WTC11 (cell line): ENCODE results near the gene ZNF521. TPM values are rescaled to one million over a fixed set of nuclear protein-coding genes. Genes with fewer than 3 reads are reported as not detected.

ENCODE experiments used
- ATAC-seq: fragments of 200-7000 bp; cut with Tn5 transposase; 2 replicates; pipeline ENCODE4 v1.10.0; 2021; ENCODE audit warnings: mild to moderate bottlenecking, moderate library complexity
- CTCF ChIA-PET: fragments of 300-600 bp; sonication (Branson Sonifier 250); formaldehyde crosslinking; loops from one replicate; lab custom pipeline; 2021; ENCODE audit warnings: antibody characterized with exemption; lab: Charles Lee
- POLR2A ChIA-PET: fragments of 350-600 bp; sonication (Branson Sonifier 250); formaldehyde crosslinking; loops from one replicate; lab custom pipeline; 2021; ENCODE audit warnings: antibody characterized with exemption; lab: Charles Lee
- DNase-seq: peaks from one replicate; pipeline ENCODE4 v3.0.0; 2021; ENCODE audit warnings: low spot score
- H3K27ac Mint-ChIP-seq: 2 replicates; pipeline ENCODE4 v1.8.0; 2021; ENCODE audit warnings: mixed read lengths
- H3K27me3 Mint-ChIP-seq: 2 replicates; pipeline ENCODE4 v1.8.0; 2021; ENCODE audit warnings: low read depth, mild to moderate bottlenecking, moderate library complexity, mixed read lengths
- H3K36me3 Mint-ChIP-seq: 2 replicates; pipeline ENCODE4 v1.8.0; 2021; ENCODE audit warnings: mixed read lengths
- H3K4me1 Mint-ChIP-seq: 2 replicates; pipeline ENCODE4 v1.8.0; 2022; ENCODE audit warnings: mixed read lengths
- H3K4me3 Mint-ChIP-seq: 2 replicates; pipeline ENCODE4 v1.8.0; 2021; ENCODE audit warnings: mild to moderate bottlenecking, moderate library complexity, mixed read lengths
- H3K9me3 Mint-ChIP-seq: 2 replicates; pipeline ENCODE4 v1.8.0; 2021; ENCODE audit warnings: mixed read lengths
- ATF1 ChIP-seq: sonication (generic); formaldehyde crosslinking; IDR thresholded peaks from 2 replicates; pipeline ENCODE4 v1.8.1; 2023; ENCODE audit warnings: mild to moderate bottlenecking, moderate library complexity, missing genetic modification reagents
- ATF2 ChIP-seq: sonication (generic); formaldehyde crosslinking; IDR thresholded peaks from 2 replicates; pipeline ENCODE4 v1.8.1; 2022; ENCODE audit warnings: low read depth, missing genetic modification reagents, borderline replicate concordance
- CBFB ChIP-seq: sonication (generic); formaldehyde crosslinking; IDR thresholded peaks from 2 replicates; pipeline ENCODE4 v1.8.1; 2022; ENCODE audit warnings: mild to moderate bottlenecking, low read depth, missing genetic modification reagents
- GABPB1 ChIP-seq: sonication (generic); formaldehyde crosslinking; IDR thresholded peaks from 2 replicates; pipeline ENCODE4 v1.8.1; 2023; ENCODE audit warnings: mild to moderate bottlenecking, missing genetic modification reagents
- NFATC4 ChIP-seq: fragments of 250-450 bp; sonication (Bioruptor Pico); IDR thresholded peaks from 2 replicates; pipeline ENCODE4 v1.9.0; 2021; ENCODE audit warnings: mild to moderate bottlenecking
- RELA ChIP-seq: sonication (generic); formaldehyde crosslinking; IDR thresholded peaks from 2 replicates; pipeline ENCODE4 v1.8.1; 2022; ENCODE audit warnings: missing genetic modification reagents, mild to moderate bottlenecking, borderline replicate concordance
- TP53 ChIP-seq: sonication (generic); formaldehyde crosslinking; IDR thresholded peaks from 2 replicates; pipeline ENCODE4 v1.8.1; 2023; ENCODE audit warnings: mild to moderate bottlenecking, missing genetic modification reagents
- USF2 ChIP-seq: sonication (generic); formaldehyde crosslinking; IDR thresholded peaks from 2 replicates; pipeline ENCODE4 v1.8.1; 2023; ENCODE audit warnings: mild to moderate bottlenecking, missing genetic modification reagents, moderate library complexity
- ZMAT4 ChIP-seq: fragments of 250-450 bp; sonication (Bioruptor Pico); IDR thresholded peaks from 2 replicates; pipeline ENCODE4 v1.9.0; 2021; ENCODE audit warnings: mild to moderate bottlenecking
- ZNF219 ChIP-seq: sonication (generic); formaldehyde crosslinking; IDR thresholded peaks from 2 replicates; pipeline ENCODE4 v1.8.0; 2023; ENCODE audit warnings: missing genetic modification reagents, mild to moderate bottlenecking, borderline replicate concordance
- ZNF263 ChIP-seq: sonication (generic); formaldehyde crosslinking; IDR thresholded peaks from 2 replicates; pipeline ENCODE4 v1.8.1; 2022; ENCODE audit warnings: low read depth, mild to moderate bottlenecking, moderate library complexity, missing genetic modification reagents
- ZNF416 ChIP-seq: fragments of 250-450 bp; sonication (Bioruptor Pico); IDR thresholded peaks from 2 replicates; pipeline ENCODE4 v1.9.0; 2021; ENCODE audit warnings: mild to moderate bottlenecking, inconsistent platforms
- total RNA-seq: library from RNA; stranded (reverse); gene quantifications from 3 replicates; pipeline ENCODE4 v1.2.3, GENCODE V29; 2021
- TF ChIP-seq, protein P1 (sequence below): fragments of 250-450 bp; sonication (Bioruptor Pico); IDR thresholded peaks from 2 replicates; pipeline ENCODE4 v1.9.0; 2021; ENCODE audit warnings: mild to moderate bottlenecking, borderline replicate concordance
- TF ChIP-seq, protein P2 (sequence below): sonication (generic); formaldehyde crosslinking; IDR thresholded peaks from 2 replicates; pipeline ENCODE4 v1.8.1; 2022; ENCODE audit warnings: mild to moderate bottlenecking, missing genetic modification reagents, moderate library complexity, borderline replicate concordance
- TF ChIP-seq, protein P3 (sequence below): sonication (generic); formaldehyde crosslinking; IDR thresholded peaks from 2 replicates; pipeline ENCODE4 v1.8.0; 2022; ENCODE audit warnings: mild to moderate bottlenecking, missing genetic modification reagents

Gene ZNF521
- total RNA-seq, 1 experiment from 2014 or later: 15.3 TPM

GRCh38 chr18:25170402-25170801, 181.6 kb downstream of the ZNF521 start:
- DNase-seq: no peak
- H3K36me3 Mint-ChIP-seq: no peaks in the 10 kb centered on the region
- no peaks in the 10 kb centered on the region for H3K27me3 Mint-ChIP-seq
- peaks cover 24% of the 10 kb centered on the region for H3K4me1 Mint-ChIP-seq
- POLR2A ChIA-PET: no interaction called here
- TF ChIP-seq TP53 (CRISPR knock-in tag) (no peak), ZNF263 (no peak), RELA (CRISPR knock-in tag) (no peak), ZNF416 (CRISPR knock-in tag) (no peak), ATF2 (CRISPR knock-in tag) (no peak), USF2 (no peak), ATF1 (CRISPR knock-in tag) (no peak), CBFB (CRISPR knock-in tag) (no peak), ZMAT4 (CRISPR knock-in tag) (no peak)
- TF ChIP-seq, protein P1, sequence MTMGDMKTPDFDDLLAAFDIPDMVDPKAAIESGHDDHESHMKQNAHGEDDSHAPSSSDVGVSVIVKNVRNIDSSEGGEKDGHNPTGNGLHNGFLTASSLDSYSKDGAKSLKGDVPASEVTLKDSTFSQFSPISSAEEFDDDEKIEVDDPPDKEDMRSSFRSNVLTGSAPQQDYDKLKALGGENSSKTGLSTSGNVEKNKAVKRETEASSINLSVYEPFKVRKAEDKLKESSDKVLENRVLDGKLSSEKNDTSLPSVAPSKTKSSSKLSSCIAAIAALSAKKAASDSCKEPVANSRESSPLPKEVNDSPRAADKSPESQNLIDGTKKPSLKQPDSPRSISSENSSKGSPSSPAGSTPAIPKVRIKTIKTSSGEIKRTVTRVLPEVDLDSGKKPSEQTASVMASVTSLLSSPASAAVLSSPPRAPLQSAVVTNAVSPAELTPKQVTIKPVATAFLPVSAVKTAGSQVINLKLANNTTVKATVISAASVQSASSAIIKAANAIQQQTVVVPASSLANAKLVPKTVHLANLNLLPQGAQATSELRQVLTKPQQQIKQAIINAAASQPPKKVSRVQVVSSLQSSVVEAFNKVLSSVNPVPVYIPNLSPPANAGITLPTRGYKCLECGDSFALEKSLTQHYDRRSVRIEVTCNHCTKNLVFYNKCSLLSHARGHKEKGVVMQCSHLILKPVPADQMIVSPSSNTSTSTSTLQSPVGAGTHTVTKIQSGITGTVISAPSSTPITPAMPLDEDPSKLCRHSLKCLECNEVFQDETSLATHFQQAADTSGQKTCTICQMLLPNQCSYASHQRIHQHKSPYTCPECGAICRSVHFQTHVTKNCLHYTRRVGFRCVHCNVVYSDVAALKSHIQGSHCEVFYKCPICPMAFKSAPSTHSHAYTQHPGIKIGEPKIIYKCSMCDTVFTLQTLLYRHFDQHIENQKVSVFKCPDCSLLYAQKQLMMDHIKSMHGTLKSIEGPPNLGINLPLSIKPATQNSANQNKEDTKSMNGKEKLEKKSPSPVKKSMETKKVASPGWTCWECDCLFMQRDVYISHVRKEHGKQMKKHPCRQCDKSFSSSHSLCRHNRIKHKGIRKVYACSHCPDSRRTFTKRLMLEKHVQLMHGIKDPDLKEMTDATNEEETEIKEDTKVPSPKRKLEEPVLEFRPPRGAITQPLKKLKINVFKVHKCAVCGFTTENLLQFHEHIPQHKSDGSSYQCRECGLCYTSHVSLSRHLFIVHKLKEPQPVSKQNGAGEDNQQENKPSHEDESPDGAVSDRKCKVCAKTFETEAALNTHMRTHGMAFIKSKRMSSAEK (CRISPR knock-in tag): no peak
- TF ChIP-seq, protein P2, sequence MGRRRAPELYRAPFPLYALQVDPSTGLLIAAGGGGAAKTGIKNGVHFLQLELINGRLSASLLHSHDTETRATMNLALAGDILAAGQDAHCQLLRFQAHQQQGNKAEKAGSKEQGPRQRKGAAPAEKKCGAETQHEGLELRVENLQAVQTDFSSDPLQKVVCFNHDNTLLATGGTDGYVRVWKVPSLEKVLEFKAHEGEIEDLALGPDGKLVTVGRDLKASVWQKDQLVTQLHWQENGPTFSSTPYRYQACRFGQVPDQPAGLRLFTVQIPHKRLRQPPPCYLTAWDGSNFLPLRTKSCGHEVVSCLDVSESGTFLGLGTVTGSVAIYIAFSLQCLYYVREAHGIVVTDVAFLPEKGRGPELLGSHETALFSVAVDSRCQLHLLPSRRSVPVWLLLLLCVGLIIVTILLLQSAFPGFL (CRISPR knock-in tag): no peak
- TF ChIP-seq, all 79 proteins: peak for 0
- no peaks in the 10 kb centered on the region for H3K9me3 Mint-ChIP-seq
- H3K4me3 Mint-ChIP-seq: no peak overlapping the region
- no peak overlapping the region for H3K27ac Mint-ChIP-seq
- ATAC-seq: no peak
- CTCF ChIA-PET: no interaction called here

DNA sequence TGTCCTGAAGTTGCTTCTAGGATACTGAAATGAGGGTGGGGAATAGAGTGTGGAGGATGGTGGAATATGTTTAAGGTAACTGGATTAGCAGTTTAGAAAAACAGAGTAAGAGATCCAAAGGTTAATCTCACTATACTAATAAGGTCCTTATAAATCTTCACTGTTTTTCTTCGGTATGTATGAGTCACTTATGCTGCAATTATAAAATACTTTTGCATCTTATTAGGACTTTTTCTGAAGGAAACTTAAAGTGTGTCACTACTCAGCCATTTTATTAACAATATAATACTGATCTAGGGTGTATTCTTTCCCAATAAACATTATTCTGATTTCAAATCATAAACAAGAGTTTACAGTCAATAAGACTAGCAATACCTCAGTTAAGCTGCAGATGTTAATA, 182.3 kb downstream of the ZNF521 start:
- TF ChIP-seq, protein P3, sequence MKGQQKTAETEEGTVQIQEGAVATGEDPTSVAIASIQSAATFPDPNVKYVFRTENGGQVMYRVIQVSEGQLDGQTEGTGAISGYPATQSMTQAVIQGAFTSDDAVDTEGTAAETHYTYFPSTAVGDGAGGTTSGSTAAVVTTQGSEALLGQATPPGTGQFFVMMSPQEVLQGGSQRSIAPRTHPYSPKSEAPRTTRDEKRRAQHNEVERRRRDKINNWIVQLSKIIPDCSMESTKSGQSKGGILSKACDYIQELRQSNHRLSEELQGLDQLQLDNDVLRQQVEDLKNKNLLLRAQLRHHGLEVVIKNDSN: no peak
- TF ChIP-seq NFATC4 (no peak), GABPB1 (CRISPR knock-in tag) (no peak), ZNF219 (CRISPR knock-in tag) (no peak)
- ATAC-seq: no peak
- H3K4me1 Mint-ChIP-seq: peaks cover 18% of the 10 kb centered on the region
- ChIA-PET POLR2A (no interaction called here), CTCF (no interaction called here)
- no peak overlapping the region for H3K4me3 Mint-ChIP-seq
- no peaks in the 10 kb centered on the region for H3K27me3 Mint-ChIP-seq
- DNase-seq: no peak
- no peaks in the 10 kb centered on the region for H3K36me3 Mint-ChIP-seq
- H3K27ac Mint-ChIP-seq: no peak overlapping the region
- no peaks in the 10 kb centered on the region for H3K9me3 Mint-ChIP-seq
